H1 (cell line): ENCODE data around the gene DDX31.

Experiments used
- EZH2 ChIP-seq: fragments of 200-600 bp; sonication (generic); IDR thresholded peaks from 2 replicates; pipeline ENCODE4 v1.7.1; 2012; ENCODE audit warnings: low read depth, mild to moderate bottlenecking, moderate library complexity, low read length, inconsistent platforms; ENCODE audit not compliant: severe bottlenecking
- KDM4A ChIP-seq: IDR thresholded peaks from one replicate; pipeline ENCODE4 v1.7.1; 2012; ENCODE audit warnings: low read depth, mild to moderate bottlenecking, moderate library complexity, low read length, inconsistent platforms; ENCODE audit not compliant: severe bottlenecking
- POLR2AphosphoS5 ChIP-seq: IDR thresholded peaks from 2 replicates; pipeline ENCODE4 v1.6.1; 2011; ENCODE audit warnings: low read depth, low read length
- RAD21 ChIP-seq, 2 experiments: IDR thresholded peaks in 1 of 2; conservative IDR thresholded peaks in 1 of 2; 2 replicates each; pipeline ENCODE4 v1.6.1; 2011; ENCODE audit warnings: low read depth in 2 of 2, low read length in 2 of 2, improper control_type of control experiment in 1 of 2, inconsistent platforms in 1 of 2, mild to moderate bottlenecking in 1 of 2, moderate library complexity in 1 of 2
- RFX5 ChIP-seq: IDR thresholded peaks from 2 replicates; pipeline ENCODE4 v1.6.1; 2011; ENCODE audit warnings: low read depth, low read length, improper control_type of control experiment, borderline replicate concordance

GRCh38 chr9:132648685-132649084 is 21.1 kb downstream of the DDX31 start:
- TF ChIP-seq RAD21 (IDR thresholded peaks at IDR 0.05 in 1 of 2, conservative IDR thresholded peaks at IDR 0.05 in 1 of 2; ENCODE audit: low read depth in 2 of 2, low read length in 2 of 2) (no peak), RFX5 (no peak), KDM4A (no peak), POLR2AphosphoS5 (no peak), EZH2 (no peak)
